GM12878 (cell line): Measurements from ENCODE around the gene NPIPB8. TPM values are rescaled to one million over a fixed set of nuclear protein-coding genes. Genes with fewer than 3 reads are reported as not detected.
"Not testable (repeated sequence)": the region's sequence is repeated elsewhere in the genome, so short reads cannot be mapped to it uniquely, and the experiment has no call there.

Experiments used
- ATAC-seq: fragments of 200-7000 bp; cut with Tn5 transposase; 3 replicates; pipeline ENCODE4 v1.9.1; 2020; ENCODE audit warnings: mild to moderate bottlenecking, moderate library complexity
- BruUV-seq: library from RNA; stranded (reverse); fragments of 400-500 nt; replicated peaks from 2 replicates; lab custom pipeline; 2021; lab: Mats Ljungman, UMichigan
- CTCF ChIA-PET: fragments of 300-600 bp; sonication (Branson Sonifier 250); formaldehyde crosslinking; extraction: SDS; loops from one replicate; lab custom pipeline; 2021; ENCODE audit warnings: inconsistent platforms; lab: Yijun Ruan, JAX
- POLR2A ChIA-PET: fragments of 350-600 bp; formaldehyde crosslinking; extraction: SDS; loops from one replicate; lab custom pipeline; 2021; ENCODE audit warnings: inconsistent platforms; lab: Charles Lee
- RAD21 ChIA-PET: fragments of 300-600 bp; sonication (Branson Sonifier 250); formaldehyde crosslinking; loops from one replicate; lab custom pipeline; 2023; ENCODE audit warnings: antibody characterized with exemption; ENCODE audit not compliant: unreplicated experiment; lab: Charles Lee
- SMC1A ChIA-PET: fragments of 300-600 bp; sonication (Branson Sonifier 250); formaldehyde crosslinking; loops from one replicate; lab custom pipeline; 2023; ENCODE audit not compliant: unreplicated experiment, uncharacterized antibody; lab: Charles Lee
- DNase-seq: peaks from one replicate; pipeline ENCODE4 v3.0.0-alpha.2; 2011; ENCODE audit warnings: low read depth, low spot score
- FAIRE-seq: peaks from 3 replicates; lab custom pipeline; 2011; peaks lifted over from hg19 to GRCh38; lab: Jason Lieb, UNC
- H2AFZ ChIP-seq: 2 replicates; pipeline ENCODE4 v1.6.0; 2011; ENCODE audit warnings: low read depth, low read length, control low read depth; ENCODE audit not compliant: control insufficient read depth
- H3K27ac ChIP-seq: 2 replicates; pipeline ENCODE4 v1.5.1; 2011; ENCODE audit warnings: control low read depth; ENCODE audit not compliant: control insufficient read depth, insufficient read depth
- H3K27me3 ChIP-seq, 2 experiments: replicated peaks in 1 of 2; 2 replicates each; pipeline versions ENCODE4 v1.6.0 to v1.6.1; 2011; ENCODE audit warnings: low read length in 1 of 2; ENCODE audit not compliant: control insufficient read depth in 2 of 2, insufficient read depth in 2 of 2
- H3K36me3 ChIP-seq, 2 experiments: 2 replicates each; pipeline ENCODE4 v1.5.1; 2011; ENCODE audit warnings: low read length in 1 of 2; ENCODE audit not compliant: control insufficient read depth in 2 of 2, insufficient read depth in 2 of 2
- H3K4me1 ChIP-seq: 2 replicates; pipeline ENCODE4 v1.6.1; 2011; ENCODE audit warnings: mild to moderate bottlenecking, low read length, moderate library complexity, mixed read lengths; ENCODE audit not compliant: control insufficient read depth, insufficient read depth
- H3K4me2 ChIP-seq: 2 replicates; pipeline ENCODE4 v1.6.0; 2011; ENCODE audit warnings: control low read depth; ENCODE audit not compliant: control insufficient read depth, insufficient read depth
- H3K4me3 ChIP-seq: fragments of 200-600 bp; sonication (generic); 2 replicates; pipeline ENCODE4 v1.5.1; 2016
- H3K79me2 ChIP-seq: 2 replicates; pipeline ENCODE4 v1.6.0; 2011; ENCODE audit warnings: low read length; ENCODE audit not compliant: control insufficient read depth, insufficient read depth
- H3K9ac ChIP-seq: 2 replicates; pipeline ENCODE4 v1.8.0; 2011; ENCODE audit warnings: low read length, control low read depth, mixed read lengths; ENCODE audit not compliant: control insufficient read depth, insufficient read depth
- H3K9me3 ChIP-seq: replicated peaks from 3 replicates; pipeline ENCODE4 v1.5.1; 2011; ENCODE audit warnings: mild to moderate bottlenecking, low read length; ENCODE audit not compliant: control insufficient read depth, insufficient read depth
- H4K20me1 ChIP-seq: 2 replicates; pipeline ENCODE4 v1.6.0; 2011; ENCODE audit not compliant: control insufficient read depth, insufficient read depth
- CEBPB ChIP-seq, 2 experiments: fragments of 150-350 bp in 1 of 2; IDR thresholded peaks; 2 replicates each; pipeline ENCODE4 v1.6.1; 2012 to 2014; ENCODE audit warnings: low read depth in 2 of 2, low read length in 2 of 2, borderline replicate concordance in 1 of 2, inconsistent platforms in 1 of 2
- CHD4 ChIP-seq: fragments of 200-600 bp; sonication (generic); IDR thresholded peaks from 2 replicates; pipeline ENCODE4 v1.6.1; 2016; ENCODE audit warnings: mild to moderate bottlenecking
- FOS ChIP-seq: IDR thresholded peaks from 3 replicates; pipeline ENCODE4 v1.6.1; 2011; ENCODE audit warnings: borderline replicate concordance; ENCODE audit not compliant: insufficient read length; ENCODE audit errors: extremely low read depth
- IRF3 ChIP-seq: fragments of 450-650 bp; IDR thresholded peaks from 2 replicates; pipeline ENCODE4 v1.6.1; 2014; ENCODE audit warnings: mild to moderate bottlenecking
- PAX5 ChIP-seq: IDR thresholded peaks from 2 replicates; pipeline ENCODE4 v1.6.1; 2011; ENCODE audit warnings: low read depth, low read length, borderline replicate concordance
- POLR2AphosphoS2 ChIP-seq: IDR thresholded peaks from 2 replicates; pipeline ENCODE4 v1.6.1; 2011; ENCODE audit warnings: low read depth, mild to moderate bottlenecking, low read length, improper control_type of control experiment, moderate library complexity
- RBBP5 ChIP-seq: fragments of 200-600 bp; sonication (generic); conservative IDR thresholded peaks from 2 replicates; pipeline ENCODE4 v1.6.1; 2016
- SIX5 ChIP-seq: IDR thresholded peaks from 2 replicates; pipeline ENCODE4 v1.6.1; 2011; ENCODE audit warnings: mild to moderate bottlenecking, low read depth, low read length, moderate library complexity; ENCODE audit not compliant: severe bottlenecking
- SKIL ChIP-seq: fragments of 450-650 bp; IDR thresholded peaks from 2 replicates; pipeline ENCODE4 v1.6.1; 2017; ENCODE audit warnings: mild to moderate bottlenecking, low read depth, inconsistent platforms; ENCODE audit not compliant: poor library complexity, severe bottlenecking
- SREBF2 ChIP-seq: IDR thresholded peaks from 2 replicates; pipeline ENCODE4 v1.6.1; 2012; ENCODE audit warnings: mild to moderate bottlenecking, low read length
- SRF ChIP-seq, 2 experiments: IDR thresholded peaks; 2 replicates each; pipeline ENCODE4 v1.6.1; 2011; ENCODE audit warnings: low read depth in 2 of 2, low read length in 2 of 2, mild to moderate bottlenecking in 1 of 2, moderate library complexity in 1 of 2
- WGBS: methylation state at CpG from one replicate; pipeline ENCODE4 v1.1.6; 2016; ENCODE audit warnings: low lambda C conversion rate; ENCODE audit not compliant: insufficient replicate concordance, insufficient coverage; ENCODE audit errors: missing lambda C conversion rate; 5-methylcytosine and 5-hydroxymethylcytosine counted together
- in situ Hi-C: fragments of 300-500 bp; cut with MboI; formaldehyde crosslinking; loops from 9 replicates; pipeline ENCODE4 v1.14.3; 2018; ENCODE audit warnings: mixed read lengths
- intact Hi-C: fragments of 100-400 bp; cut with micrococcal nuclease; formaldehyde crosslinking; loops from one replicate; pipeline ENCODE4 v1.14.2; 2022; ENCODE audit not compliant: unreplicated experiment
- polyA plus RNA-seq, 11 experiments: library from polyadenylated mRNA; depleted of rRNA in 4 of 11; unstranded in 6 of 11; stranded (reverse) in 5 of 11; fragments of >200 nt; fragmentation: Nextera tagmentation in 4 of 11; fragmentation: Illumina TruSeq in 1 of 11; extraction: Ambion mirVana in 4 of 11; extraction: Trizol in 1 of 11; gene quantifications; 1 replicate in 1 of 11; 2 replicates in 10 of 11; pipeline versions ENCODE4 v1.2.1 to v1.2.3, GENCODE V29; 2011 to 2016; ENCODE audit warnings: inconsistent platforms in 2 of 11, missing spikeins in 2 of 11, low read depth in 1 of 11
- total RNA-seq, 4 experiments: library from RNA; depleted of rRNA in 3 of 4; stranded (reverse); fragments of >200 nt in 3 of 4; fragmentation: Illumina TruSeq in 1 of 4; extraction: Trizol in 1 of 4; gene quantifications; 2 replicates each; pipeline versions ENCODE4 v1.2.1 to v1.2.3, GENCODE V29; 2013 to 2021

Gene NPIPB8
- total and polyA plus RNA-seq, 10 of the 15 experiments (the other 5 are each of a cell fraction or from before 2014, with no cell fraction given): 0.03 to 1.2 (median 0.56) TPM; not detected in 5

- H4K20me1 ChIP-seq, RAD21 ChIA-PET, BruUV-seq, FAIRE-seq, in situ Hi-C loops, H3K79me2 ChIP-seq, H3K4me2 ChIP-seq, H3K36me3 ChIP-seq, H3K4me1 ChIP-seq, H3K27ac ChIP-seq, H3K4me3 ChIP-seq, SMC1A ChIA-PET, DNase-seq, H3K9ac ChIP-seq, ATAC-seq, H2AFZ ChIP-seq, H3K27me3 ChIP-seq, intact Hi-C loops, POLR2A ChIA-PET, H3K9me3 ChIP-seq, CTCF ChIA-PET: not testable (repeated sequence)
- 14% methylated on average over 1 of the region's 1 CpG for WGBS
Observed at GRCh38 chr16:28620316-28620715, 17.5 kb upstream of the NPIPB8 start.

- Histone ChIP-seq H3K4me2 (no peak overlapping the region), H3K4me1 (peaks cover 3% of the 10 kb centered on the region; the same call in 1 of the 2 replicates), H2AFZ (no peak overlapping the region), H4K20me1 (no peaks in the 10 kb centered on the region), H3K9me3 (no peaks in the 10 kb centered on the region), H3K79me2 (no peaks in the 10 kb centered on the region), H3K4me3 (no peak overlapping the region), H3K27ac (no peak overlapping the region), H3K36me3 (no peaks in the 10 kb centered on the region), H3K27me3 (peaks cover 0 to 2% of the 10 kb centered on the region in 2 experiments; a peak in 1 of 4 replicates), H3K9ac (no peak overlapping the region)
- 62% methylated on average over 7 of the region's 7 CpGs for WGBS
- POLR2A ChIA-PET: no interaction called here
- CTCF ChIA-PET: no interaction called here
- ATAC-seq (no peak), DNase-seq (no peak), FAIRE-seq (no peak)
- in situ Hi-C loops (no loop called here), intact Hi-C loops (no loop called here)
- no TSS peak for BruUV-seq
- SMC1A ChIA-PET: no interaction called here
- RAD21 ChIA-PET: no interaction called here
- TF ChIP-seq SIX5 (no peak), RBBP5 (no peak), PAX5 (no peak), CEBPB (IDR thresholded peaks at IDR 0.05; ENCODE audit: borderline replicate concordance in 1 of 2, low read depth in 2 of 2, low read length in 2 of 2) (no peak), IRF3 (no peak), POLR2AphosphoS2 (no peak), SREBF2 (no peak), CHD4 (no peak), FOS (no peak), SRF (IDR thresholded peaks at IDR 0.05; ENCODE audit: low read depth in 2 of 2, low read length in 2 of 2) (no peak), SKIL (no peak)
Observed at GRCh38 chr16:28621481-28622155, 16.2 kb upstream of the NPIPB8 start.
